CD14-positive monocyte (primary cell): ENCODE data around the gene RPL10. TPM values are rescaled to one million over a fixed set of nuclear protein-coding genes. Genes with fewer than 3 reads are reported as not detected.

Experiments used
- DNase-seq, 3 donors: peaks; one replicate each; pipeline ENCODE4 v3.0.0-alpha.2; 2011 to 2022
- H2AFZ ChIP-seq: 2 replicates; pipeline ENCODE4 v1.6.0; 2012; ENCODE audit warnings: mild to moderate bottlenecking, low read depth, low read length, inconsistent platforms; ENCODE audit not compliant: insufficient read depth, poor library complexity, severe bottlenecking
- H3K27ac ChIP-seq, 2 donors: 1 replicate in 1 of 2; 2 replicates in 1 of 2; pipeline ENCODE4 v1.5.1; 2012 to 2013; ENCODE audit warnings: low read length in 2 of 2, control low read depth in 1 of 2, inconsistent platforms in 1 of 2, low read depth in 1 of 2, mild to moderate bottlenecking in 1 of 2
- H3K27me3 ChIP-seq, 2 donors: one replicate each; pipeline versions ENCODE4 v1.6.0 to v1.6.1; 2011 to 2013; ENCODE audit warnings: low read length in 2 of 2; ENCODE audit not compliant: control insufficient read depth in 2 of 2, insufficient read depth in 2 of 2
- H3K36me3 ChIP-seq, 2 donors: replicated peaks in 1 of 2; 1 replicate in 1 of 2; 2 replicates in 1 of 2; pipeline versions ENCODE4 v1.5.1 to v1.6.1; 2012 to 2013; ENCODE audit warnings: low read length in 2 of 2, control low read depth in 1 of 2, inconsistent platforms in 1 of 2, mild to moderate bottlenecking in 1 of 2; ENCODE audit not compliant: insufficient read depth in 2 of 2, control insufficient read depth in 1 of 2
- H3K4me1 ChIP-seq, 2 donors: 1 replicate in 1 of 2; 2 replicates in 1 of 2; pipeline versions ENCODE4 v1.5.1 to v1.6.1; 2012 to 2013; ENCODE audit warnings: low read length in 2 of 2, control low read depth in 1 of 2, inconsistent platforms in 1 of 2, mild to moderate bottlenecking in 1 of 2, moderate library complexity in 1 of 2; ENCODE audit not compliant: insufficient read depth in 2 of 2, control insufficient read depth in 1 of 2
- H3K4me2 ChIP-seq: replicated peaks from 2 replicates; pipeline ENCODE3; 2012; ENCODE audit warnings: low read length, moderate library complexity, mild to moderate bottlenecking; ENCODE audit not compliant: poor library complexity, severe bottlenecking; ENCODE audit errors: extremely low read depth
- H3K4me3 ChIP-seq, 3 experiments: fragments of 200-600 bp in 1 of 3; sonication (generic) in 1 of 3; replicated peaks in 1 of 3; 1 replicate in 2 of 3; 2 replicates in 1 of 3; pipeline ENCODE4 v1.5.1; 2011 to 2013; ENCODE audit warnings: low read length in 3 of 3, mild to moderate bottlenecking in 3 of 3, control low read depth in 2 of 3, low read depth in 2 of 3, inconsistent platforms in 1 of 3, moderate library complexity in 1 of 3
- H3K79me2 ChIP-seq: 2 replicates; pipeline ENCODE4 v1.6.0; 2012; ENCODE audit warnings: mild to moderate bottlenecking, control low read depth, inconsistent platforms, low read length, moderate library complexity; ENCODE audit not compliant: insufficient read depth
- H3K9ac ChIP-seq: 2 replicates; pipeline ENCODE4 v1.6.0; 2017; ENCODE audit warnings: low read length, mild to moderate bottlenecking; ENCODE audit not compliant: insufficient read depth, poor library complexity, severe bottlenecking
- H3K9me3 ChIP-seq, 2 donors: replicated peaks in 1 of 2; 1 replicate in 1 of 2; 2 replicates in 1 of 2; pipeline versions ENCODE4 v1.5.1 to v1.6.1; 2012 to 2013; ENCODE audit warnings: low read length in 2 of 2, control low read depth in 1 of 2; ENCODE audit not compliant: control insufficient read depth in 1 of 2, insufficient read depth in 1 of 2
- H4K20me1 ChIP-seq: 2 replicates; pipeline ENCODE4 v1.6.0; 2012; ENCODE audit warnings: mild to moderate bottlenecking, low read length, control low read depth, moderate library complexity; ENCODE audit not compliant: insufficient read depth
- H3K27ac Mint-ChIP-seq, 7 donors: one replicate each; pipeline ENCODE4 v1.8.0; 2020; ENCODE audit warnings: mild to moderate bottlenecking in 7 of 7, mixed read lengths in 7 of 7, moderate library complexity in 6 of 7, inconsistent platforms in 2 of 7
- H3K27me3 Mint-ChIP-seq, 3 donors: one replicate each; pipeline ENCODE4 v1.8.0; 2021 to 2022; ENCODE audit warnings: low read depth in 3 of 3, mild to moderate bottlenecking in 3 of 3, mixed read lengths in 3 of 3, moderate library complexity in 3 of 3, inconsistent platforms in 1 of 3
- H3K36me3 Mint-ChIP-seq, 2 donors: one replicate each; pipeline ENCODE4 v1.8.0; 2020; ENCODE audit warnings: mixed read lengths in 2 of 2, inconsistent platforms in 1 of 2, mild to moderate bottlenecking in 1 of 2
- H3K4me1 Mint-ChIP-seq: one replicate; pipeline ENCODE4 v1.8.0; 2020; ENCODE audit warnings: mild to moderate bottlenecking, mixed read lengths
- H3K4me3 Mint-ChIP-seq, 2 donors: one replicate each; pipeline ENCODE4 v1.8.0; 2020; ENCODE audit warnings: mild to moderate bottlenecking in 2 of 2, mixed read lengths in 2 of 2, moderate library complexity in 1 of 2
- H3K9me3 Mint-ChIP-seq, 7 donors: one replicate each; pipeline ENCODE4 v1.8.0; 2020 to 2022; ENCODE audit warnings: mixed read lengths in 7 of 7, mild to moderate bottlenecking in 6 of 7, moderate library complexity in 6 of 7, inconsistent platforms in 2 of 7
- CTCF ChIP-seq: fragments of 200-600 bp; IDR thresholded peaks from one replicate; pipeline ENCODE4 v1.8.0; 2022; ENCODE audit warnings: antibody characterized with exemption, mild to moderate bottlenecking
- WGBS: methylation state at CpG from one replicate; pipeline ENCODE4 v1.1.5; 2013; ENCODE audit warnings: missing lambda C conversion rate; ENCODE audit not compliant: insufficient coverage; 5-methylcytosine and 5-hydroxymethylcytosine counted together
- intact Hi-C, 2 donors: fragments of 100-400 bp; cut with micrococcal nuclease; formaldehyde crosslinking; loops; one replicate each; pipeline versions ENCODE4 v1.15.0 to v1.15.1; 2023
- polyA plus RNA-seq, 3 donors: library from polyadenylated mRNA; depleted of rRNA in 1 of 3; unstranded in 2 of 3; stranded (reverse) in 1 of 3; fragments of 300-500 nt in 2 of 3; fragments of >200 nt in 1 of 3; fragmentation: Illumina TruSeq in 2 of 3; gene quantifications; 1 replicate in 2 of 3; 2 replicates in 1 of 3; pipeline ENCODE4 v1.2.3, GENCODE V29; 2012 to 2021
- small RNA-seq: library from RNA; depleted of rRNA; stranded (forward); fragments of <200 nt; gene quantifications from one replicate; pipeline ENCODE3, GENCODE V24; 2012; ENCODE audit warnings: low read depth; ENCODE audit not compliant: insufficient read length

The RPL10 gene
- polyA plus RNA-seq, 3 donors = 1,536 to 5,639 (median 1,724) TPM

- Mint-ChIP-seq H3K27ac (no peak overlapping the region), H3K4me1 (peaks cover 6% of the 10 kb centered on the region), H3K4me3 (no peak overlapping the region), H3K9me3 (peaks cover 0 to 2% (median 0%) of the 10 kb centered on the region in 7 donors), H3K27me3 (peaks cover 0 to 15% (median 0%) of the 10 kb centered on the region in 3 donors), H3K36me3 (peaks cover 53 to 65% of the 10 kb centered on the region in 2 donors)
- Histone ChIP-seq H3K4me3 (no peak overlapping the region), H3K27ac (no peak overlapping the region), H3K9me3 (no peaks in the 10 kb centered on the region), H3K9ac (no peak overlapping the region), H3K27me3 (no peaks in the 10 kb centered on the region), H2AFZ (no peak overlapping the region), H3K36me3 (peaks cover 40 to 45% of the 10 kb centered on the region in 2 donors), H3K4me1 (peaks cover 7 to 10% of the 10 kb centered on the region in 2 donors), H3K4me2 (no peak overlapping the region), H4K20me1 (peaks cover 9% of the 10 kb centered on the region), H3K79me2 (peaks cover 8% of the 10 kb centered on the region)
- intact Hi-C loops = no loop called here
- WGBS = 100% methylated on average over 6 of the region's 18 CpGs
- TF ChIP-seq CTCF = no peak
- no peak for DNase-seq
These were observed 51.4 kb downstream of the RPL10 start for GRCh38 chrX:154449618-154450017.

- H2AFZ ChIP-seq = no peak overlapping the region
- Mint-ChIP-seq H3K36me3 (peaks cover 54 to 67% of the 10 kb centered on the region in 2 donors), H3K27ac (no peak overlapping the region), H3K4me3 (no peak overlapping the region), H3K9me3 (peaks cover 0 to 4% (median 0%) of the 10 kb centered on the region in 7 donors), H3K27me3 (peaks cover 0 to 16% (median 0%) of the 10 kb centered on the region in 3 donors), H3K4me1 (peaks cover 6% of the 10 kb centered on the region)
- no peak overlapping the region for H3K4me2 ChIP-seq
- no peak for TF ChIP-seq CTCF
- no peak overlapping the region for H3K4me3 ChIP-seq
- H3K9ac ChIP-seq = no peak overlapping the region
- peaks cover 1% of the 10 kb centered on the region for H3K79me2 ChIP-seq
- peaks cover 2% of the 10 kb centered on the region for H4K20me1 ChIP-seq
- no peak for DNase-seq
- 100% methylated on average over 4 of the region's 17 CpGs for WGBS
- no peak overlapping the region for H3K27ac ChIP-seq
- intact Hi-C loops = no loop called here
- no peaks in the 10 kb centered on the region for H3K9me3 ChIP-seq
- H3K27me3 ChIP-seq = no peaks in the 10 kb centered on the region
- peaks cover under 1 to 3% of the 10 kb centered on the region in 2 donors for H3K4me1 ChIP-seq
- H3K36me3 ChIP-seq = peaks cover 40 to 45% of the 10 kb centered on the region in 2 donors
These were observed 52.1 kb downstream of the RPL10 start for GRCh38 chrX:154450312-154450711.

Small RNA genes within 50 kb of the gene (small RNA-seq; reads per million reads assigned to genes)
- gene MIR6858 = not detected
- not detected for gene SNORA70

Other genes with a start within 250 kb of the RPL10 start
- gene OPN1MW, start 215.8 kb upstream of the RPL10 start, polyA plus RNA-seq = not detected
- not detected for gene OPN1MW2, start 178.6 kb upstream of the RPL10 start, polyA plus RNA-seq
- under 1 TPM in 1 of 3 donors, not detected in 2; 0.03 TPM for gene OPN1MW3, start 140.8 kb upstream of the RPL10 start, polyA plus RNA-seq
- not detected for gene TEX28, start 103.3 kb upstream of the RPL10 start, polyA plus RNA-seq
- 1 to 10 TPM in 1 of 3 donors, under 1 TPM in 2; 0.20 to 1.3 (median 0.60) TPM for gene TKTL1, start 102.6 kb upstream of the RPL10 start, polyA plus RNA-seq
- gene FLNA, start 23.7 kb upstream of the RPL10 start, polyA plus RNA-seq = 100 to 1,000 TPM; 111 to 874 (median 219) TPM
- gene EMD, start 19.1 kb upstream of the RPL10 start, polyA plus RNA-seq = 100 to 1,000 TPM in 1 of 3 donors, 10 to 100 TPM in 2; 14.0 to 126 (median 17.6) TPM
- 10 to 100 TPM; 26.2 to 64.5 (median 27.2) TPM for gene DNASE1L1, start 10.9 kb downstream of the RPL10 start, polyA plus RNA-seq
- 100 to 1,000 TPM in 1 of 3 donors, 10 to 100 TPM in 2; 21.7 to 166 (median 21.9) TPM for gene TAFAZZIN, start 13.2 kb downstream of the RPL10 start, polyA plus RNA-seq
- gene ATP6AP1, start 30.3 kb downstream of the RPL10 start, polyA plus RNA-seq = 100 to 1,000 TPM; 116 to 178 (median 145) TPM
- 100 to 1,000 TPM in 1 of 3 donors, 10 to 100 TPM in 2; 15.8 to 398 (median 21.3) TPM for gene GDI1, start 38.8 kb downstream of the RPL10 start, polyA plus RNA-seq
- gene FAM50A, start 45.8 kb downstream of the RPL10 start, polyA plus RNA-seq = 10 to 100 TPM; 23.9 to 88.9 (median 46.4) TPM
- gene PLXNA3, start 59.9 kb downstream of the RPL10 start, polyA plus RNA-seq = 10 to 100 TPM in 1 of 3 donors, under 1 TPM in 1, not detected in 1; 0.02 to 10.9 TPM
- 10 to 100 TPM; 12.4 to 30.9 (median 18.6) TPM for gene LAGE3, start 80.9 kb downstream of the RPL10 start, polyA plus RNA-seq
- gene UBL4A, start 88.2 kb downstream of the RPL10 start, polyA plus RNA-seq = 10 to 100 TPM; 27.9 to 29.0 (median 28.1) TPM
- 10 to 100 TPM; 25.3 to 33.1 (median 26.7) TPM for gene SLC10A3, start 92.3 kb downstream of the RPL10 start, polyA plus RNA-seq
- gene FAM3A, start 117.9 kb downstream of the RPL10 start, polyA plus RNA-seq = 10 to 100 TPM; 14.5 to 26.5 (median 16.3) TPM
- gene G6PD, start 148.5 kb downstream of the RPL10 start, polyA plus RNA-seq = 100 to 1,000 TPM in 1 of 3 donors, 10 to 100 TPM in 2; 10.7 to 165 (median 14.7) TPM
- gene IKBKG, start 149.2 kb downstream of the RPL10 start, polyA plus RNA-seq = 10 to 100 TPM; 31.3 to 60.8 (median 33.7) TPM
- gene CTAG1A, start 186.8 kb downstream of the RPL10 start, polyA plus RNA-seq = not detected
- gene CTAG1B, start 220.9 kb downstream of the RPL10 start, polyA plus RNA-seq = not detected